LNCaP clone FGC (cell line): ENCODE results near the gene PPFIA1.

Experiments
- DNase-seq: peaks from one replicate; pipeline ENCODE4 v3.0.0-alpha.2; 2011; ENCODE audit warnings: low read depth
- H3K4me3 ChIP-seq: 2 replicates; pipeline ENCODE4 v1.5.1; 2011; ENCODE audit warnings: mild to moderate bottlenecking, low read depth, low read length, control low read depth
- CTCF ChIP-seq: IDR thresholded peaks from 2 replicates; pipeline ENCODE4 v1.5.1; 2012; ENCODE audit warnings: mild to moderate bottlenecking; ENCODE audit not compliant: control insufficient read depth, insufficient read depth; ENCODE audit errors: extremely low read depth

PPFIA1 gene

GRCh38 chr11:70352100-70352499, 81.6 kb downstream of the PPFIA1 start:
- H3K4me3 ChIP-seq: no peak overlapping the region
- TF ChIP-seq CTCF: no peak
- no peak for DNase-seq

GRCh38 chr11:70352601-70353000, 82.1 kb downstream of the PPFIA1 start:
- no peak for TF ChIP-seq CTCF
- no peak for DNase-seq
- H3K4me3 ChIP-seq: no peak overlapping the region

- no peak for DNase-seq
- no peak for TF ChIP-seq CTCF
- no peak overlapping the region for H3K4me3 ChIP-seq
These were observed 82.8 kb downstream of the PPFIA1 start for GRCh38 chr11:70353329-70353728.

- no peak for TF ChIP-seq CTCF
- DNase-seq: no peak
- H3K4me3 ChIP-seq: no peak overlapping the region
These were observed 83.5 kb downstream of the PPFIA1 start for GRCh38 chr11:70353900-70354568.

- DNase-seq: no peak
- TF ChIP-seq CTCF: no peak
- H3K4me3 ChIP-seq: no peak overlapping the region
These were observed 84.1 kb downstream of the PPFIA1 start for GRCh38 chr11:70354629-70355028.

- H3K4me3 ChIP-seq: no peak overlapping the region
- no peak for TF ChIP-seq CTCF
- DNase-seq: no peak
These were observed 88.3 kb downstream of the PPFIA1 start for GRCh38 chr11:70358753-70359152.
